Neuronal stem cell (in vitro differentiated cells): ENCODE results near the gene RNF111.

ENCODE experiments used
- DNase-seq: peaks from one replicate; pipeline ENCODE4 v3.0.0-alpha.2; 2013; ENCODE audit warnings: low spot score
- H2AFZ ChIP-seq: one replicate; pipeline ENCODE4 v1.6.1; 2013; ENCODE audit warnings: mild to moderate bottlenecking, low read length, inconsistent platforms
- H2AK5ac ChIP-seq: 2 replicates; pipeline ENCODE4 v1.6.1; 2013; ENCODE audit warnings: low read depth, mild to moderate bottlenecking, inconsistent platforms, low read length, moderate library complexity, mixed read lengths
- H2BK120ac ChIP-seq: 2 replicates; pipeline ENCODE4 v1.6.1; 2013; ENCODE audit warnings: low read depth, mild to moderate bottlenecking, inconsistent platforms, low read length, moderate library complexity, mixed read lengths
- H2BK12ac ChIP-seq: one replicate; pipeline ENCODE4 v1.6.1; 2013; ENCODE audit warnings: low read length, inconsistent platforms
- H2BK15ac ChIP-seq: 2 replicates; pipeline ENCODE4 v1.6.1; 2013; ENCODE audit warnings: mild to moderate bottlenecking, low read length, inconsistent platforms, mixed read lengths
- H2BK5ac ChIP-seq: one replicate; pipeline ENCODE4 v1.6.1; 2013; ENCODE audit warnings: inconsistent platforms, mild to moderate bottlenecking, low read length, moderate library complexity
- H3K14ac ChIP-seq: one replicate; pipeline ENCODE4 v1.6.1; 2013; ENCODE audit warnings: low read length, inconsistent platforms
- H3K18ac ChIP-seq: 2 replicates; pipeline ENCODE4 v1.6.1; 2013; ENCODE audit warnings: low read length, inconsistent platforms
- H3K23ac ChIP-seq: 2 replicates; pipeline ENCODE4 v1.6.1; 2013; ENCODE audit warnings: low read depth, mild to moderate bottlenecking, mixed read lengths, low read length, inconsistent platforms; ENCODE audit not compliant: poor library complexity
- H3K27ac ChIP-seq: replicated peaks from 3 replicates; pipeline ENCODE4 v1.5.1; 2013; ENCODE audit warnings: low read length, inconsistent platforms
- H3K27me3 ChIP-seq, 3 experiments: 2 replicates each; pipeline ENCODE4 v1.6.1; 2013; ENCODE audit warnings: low read length in 3 of 3, mild to moderate bottlenecking in 2 of 3, inconsistent platforms in 1 of 3, low read depth in 1 of 3, mixed read lengths in 1 of 3, moderate library complexity in 1 of 3; ENCODE audit not compliant: control insufficient read depth in 3 of 3, insufficient read depth in 3 of 3
- H3K36me3 ChIP-seq, 2 donors: replicated peaks in 1 of 2; 2 replicates each; pipeline ENCODE4 v1.6.1; 2013; ENCODE audit warnings: low read length in 2 of 2; ENCODE audit not compliant: control insufficient read depth in 2 of 2, insufficient read depth in 2 of 2
- H3K4ac ChIP-seq: 2 replicates; pipeline ENCODE4 v1.6.1; 2013; ENCODE audit warnings: inconsistent platforms, mild to moderate bottlenecking, low read length, moderate library complexity
- H3K4me1 ChIP-seq, 2 donors: 1 replicate in 1 of 2; 2 replicates in 1 of 2; pipeline ENCODE4 v1.6.1; 2013; ENCODE audit warnings: low read length in 2 of 2, low read depth in 1 of 2; ENCODE audit not compliant: control insufficient read depth in 2 of 2, insufficient read depth in 1 of 2
- H3K4me2 ChIP-seq: one replicate; pipeline ENCODE4 v1.6.1; 2013; ENCODE audit warnings: mild to moderate bottlenecking, low read length, inconsistent platforms; ENCODE audit not compliant: insufficient read depth, poor library complexity, severe bottlenecking
- H3K4me3 ChIP-seq, 2 donors: 2 replicates each; pipeline ENCODE4 v1.5.1; 2013; ENCODE audit warnings: low read length in 2 of 2, mild to moderate bottlenecking in 2 of 2, inconsistent platforms in 1 of 2, moderate library complexity in 1 of 2
- H3K79me1 ChIP-seq: one replicate; pipeline ENCODE4 v1.6.1; 2013; ENCODE audit warnings: low read depth, mild to moderate bottlenecking, inconsistent platforms, low read length, moderate library complexity
- H3K9ac ChIP-seq: one replicate; pipeline ENCODE4 v1.6.1; 2013; ENCODE audit warnings: mild to moderate bottlenecking, low read depth, low read length, inconsistent platforms; ENCODE audit not compliant: poor library complexity
- H3K9me3 ChIP-seq, 2 donors: replicated peaks in 1 of 2; 2 replicates each; pipeline versions ENCODE3 to v1.6.1; 2013; ENCODE audit warnings: low read length in 2 of 2, mild to moderate bottlenecking in 2 of 2, inconsistent platforms in 1 of 2, low read depth in 1 of 2, mixed read lengths in 1 of 2, moderate library complexity in 1 of 2; ENCODE audit not compliant: control insufficient read depth in 2 of 2, insufficient read depth in 1 of 2
- H4K8ac ChIP-seq: one replicate; pipeline ENCODE4 v1.6.1; 2013; ENCODE audit warnings: low read depth, mild to moderate bottlenecking, inconsistent platforms, low read length, moderate library complexity
- H4K91ac ChIP-seq: one replicate; pipeline ENCODE4 v1.6.1; 2013; ENCODE audit warnings: low read length, low read depth, mild to moderate bottlenecking, inconsistent platforms; ENCODE audit not compliant: poor library complexity
- WGBS, 2 donors: extraction: QIAGEN DNeasy Blood & Tissue Kit; methylation state at CpG; one replicate each; pipeline ENCODE4 v1.1.7; 2013; ENCODE audit warnings: missing lambda C conversion rate in 2 of 2, mixed read lengths in 1 of 2; ENCODE audit not compliant: insufficient read length in 2 of 2, insufficient replicate concordance in 1 of 2; ENCODE audit errors: extremely low coverage in 2 of 2; 5-methylcytosine and 5-hydroxymethylcytosine counted together

Gene RNF111

DNA sequence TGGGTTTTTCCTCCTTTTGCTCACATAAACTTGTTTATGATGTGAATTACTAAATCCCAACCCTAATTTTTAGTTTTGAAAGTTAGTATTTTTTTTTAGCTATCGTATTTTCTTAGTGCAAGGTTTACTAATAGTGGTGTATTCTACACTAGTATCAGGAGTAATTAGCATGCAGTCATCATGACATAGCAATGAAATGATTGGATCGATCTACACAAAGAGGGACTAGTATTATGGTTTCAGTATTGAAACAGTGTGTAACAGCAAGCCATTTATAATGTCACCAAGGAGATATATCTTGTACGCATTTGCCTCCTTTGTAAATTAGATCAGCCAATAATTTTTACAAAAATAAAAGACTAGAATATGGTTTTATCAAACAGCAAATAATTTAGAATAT is 38.7 kb downstream of the RNF111 start:
- Histone ChIP-seq H4K91ac (no peak overlapping the region), H3K4me3 (no peak overlapping the region), H3K4me1 (no peaks in the 10 kb centered on the region), H2BK12ac (no peak overlapping the region), H3K23ac (no peak overlapping the region), H3K14ac (no peak overlapping the region), H3K4ac (no peak overlapping the region), H2BK15ac (no peak overlapping the region), H3K9me3 (peaks cover 0 to 2% of the 10 kb centered on the region in 2 donors), H4K8ac (no peak overlapping the region), H3K27ac (no peak overlapping the region), H3K79me1 (no peaks in the 10 kb centered on the region), H3K18ac (no peak overlapping the region), H2AK5ac (no peak overlapping the region), H2BK120ac (no peak overlapping the region), H3K9ac (no peak overlapping the region), H2AFZ (no peak overlapping the region), H3K4me2 (no peak overlapping the region), H2BK5ac (no peak overlapping the region), H3K36me3 (peaks cover 0 to 45% of the 10 kb centered on the region in 2 donors), H3K27me3 (no peaks in the 10 kb centered on the region)
- no peak for DNase-seq
- WGBS, 2 donors = no CpG with 5 or more reads among the region's 3 CpGs

- no peak for DNase-seq
- H3K4me1 ChIP-seq = no peaks in the 10 kb centered on the region
- WGBS, 2 donors = no CpG with 5 or more reads among the region's 4 CpGs
- peaks cover 0 to 2% of the 10 kb centered on the region in 2 donors for H3K9me3 ChIP-seq
- H3K4ac ChIP-seq = no peak overlapping the region
- H2AK5ac ChIP-seq = no peak overlapping the region
- no peaks in the 10 kb centered on the region for H3K27me3 ChIP-seq
- no peak overlapping the region for H4K91ac ChIP-seq
- H2BK5ac ChIP-seq = no peak overlapping the region
- no peaks in the 10 kb centered on the region for H3K79me1 ChIP-seq
- H3K9ac ChIP-seq = no peak overlapping the region
- H2BK120ac ChIP-seq = no peak overlapping the region
- H2BK12ac ChIP-seq = no peak overlapping the region
- H3K18ac ChIP-seq = no peak overlapping the region
- no peak overlapping the region for H3K23ac ChIP-seq
- H3K36me3 ChIP-seq = peaks cover 0 to 52% of the 10 kb centered on the region in 2 donors
- no peak overlapping the region for H3K4me3 ChIP-seq
- no peak overlapping the region for H2BK15ac ChIP-seq
- no peak overlapping the region for H3K4me2 ChIP-seq
- no peak overlapping the region for H2AFZ ChIP-seq
- no peak overlapping the region for H3K14ac ChIP-seq
- H3K27ac ChIP-seq = no peak overlapping the region
- H4K8ac ChIP-seq = no peak overlapping the region
These were observed 41.0 kb downstream of the RNF111 start for GRCh38 chr15:59028387-59028955.

GRCh38 chr15:59029554-59029953 is 42.1 kb downstream of the RNF111 start:
- no peak overlapping the region for H3K4me3 ChIP-seq
- no peaks in the 10 kb centered on the region for H3K27me3 ChIP-seq
- no peak overlapping the region for H3K4me2 ChIP-seq
- H2BK12ac ChIP-seq = no peak overlapping the region
- H2BK5ac ChIP-seq = no peak overlapping the region
- no peak overlapping the region for H2BK120ac ChIP-seq
- H3K4ac ChIP-seq = no peak overlapping the region
- H4K8ac ChIP-seq = no peak overlapping the region
- H3K36me3 ChIP-seq = peaks cover 0 to 58% of the 10 kb centered on the region in 2 donors
- no peak overlapping the region for H3K14ac ChIP-seq
- H3K79me1 ChIP-seq = no peaks in the 10 kb centered on the region
- H2BK15ac ChIP-seq = no peak overlapping the region
- H3K9ac ChIP-seq = no peak overlapping the region
- no peak overlapping the region for H2AK5ac ChIP-seq
- no peak for DNase-seq
- no peaks in the 10 kb centered on the region for H3K4me1 ChIP-seq
- H3K9me3 ChIP-seq = peaks cover 0 to 2% of the 10 kb centered on the region in 2 donors
- no peak overlapping the region for H2AFZ ChIP-seq
- no CpG with 5 or more reads among the region's 1 CpG for WGBS, 2 donors
- no peak overlapping the region for H3K27ac ChIP-seq
- H3K18ac ChIP-seq = no peak overlapping the region
- no peak overlapping the region for H3K23ac ChIP-seq
- no peak overlapping the region for H4K91ac ChIP-seq

DNA sequence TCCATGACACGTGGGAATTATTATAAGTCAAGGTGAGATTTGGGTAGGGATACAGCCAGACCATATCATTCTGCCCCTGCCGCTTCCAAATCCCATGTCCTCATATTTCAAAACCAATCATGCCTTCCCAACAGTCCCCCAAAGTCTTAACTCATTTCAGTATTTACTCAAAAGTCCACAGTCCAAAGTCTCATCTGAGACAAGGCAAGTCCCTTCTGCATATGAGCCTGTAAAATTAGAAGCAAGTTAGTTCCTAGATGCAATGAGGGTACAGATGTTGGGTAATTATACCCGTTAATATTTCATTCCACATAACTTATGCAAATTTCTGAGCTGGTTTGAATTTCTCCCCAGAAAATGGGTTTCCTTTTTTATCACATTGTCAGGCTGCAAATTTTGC is 47.7 kb downstream of the RNF111 start:
- H3K9me3 ChIP-seq = peaks cover 0 to 23% of the 10 kb centered on the region in 2 donors
- no peak overlapping the region for H4K8ac ChIP-seq
- no peak overlapping the region for H3K4ac ChIP-seq
- no peaks in the 10 kb centered on the region for H3K27me3 ChIP-seq
- H3K14ac ChIP-seq = no peak overlapping the region
- H3K18ac ChIP-seq = no peak overlapping the region
- no peak overlapping the region for H3K4me3 ChIP-seq
- no peak overlapping the region for H3K9ac ChIP-seq
- no peaks in the 10 kb centered on the region for H3K79me1 ChIP-seq
- H2BK120ac ChIP-seq = no peak overlapping the region
- H2BK12ac ChIP-seq = no peak overlapping the region
- no peak for DNase-seq
- H2AK5ac ChIP-seq = no peak overlapping the region
- H4K91ac ChIP-seq = no peak overlapping the region
- no peak overlapping the region for H3K27ac ChIP-seq
- no peak overlapping the region for H2BK15ac ChIP-seq
- H2AFZ ChIP-seq = no peak overlapping the region
- no CpG with 5 or more reads among the region's 3 CpGs for WGBS, 2 donors
- H3K4me1 ChIP-seq = no peaks in the 10 kb centered on the region
- H2BK5ac ChIP-seq = no peak overlapping the region
- H3K4me2 ChIP-seq = no peak overlapping the region
- H3K36me3 ChIP-seq = peaks cover 5 to 85% of the 10 kb centered on the region in 2 donors
- H3K23ac ChIP-seq = no peak overlapping the region
